HL-60 (cell line): ENCODE measurements around the gene MICALL2.

Source experiments
- DNase-seq, 2 experiments: peaks; one replicate each; pipeline ENCODE4 v3.0.0-alpha.2; 2010 to 2020; ENCODE audit warnings: low read depth in 1 of 2, low spot score in 1 of 2
- H3K27ac ChIP-seq: fragments of 250-450 bp; sonication (Bioruptor Pico); replicated peaks from 2 replicates; pipeline ENCODE4 v1.5.1; 2020; ENCODE audit warnings: mild to moderate bottlenecking, moderate library complexity
- H3K27me3 ChIP-seq: fragments of 250-450 bp; sonication (Bioruptor Pico); 2 replicates; pipeline ENCODE4 v1.5.1; 2021; ENCODE audit warnings: mild to moderate bottlenecking, moderate library complexity; ENCODE audit not compliant: insufficient read depth, poor library complexity, severe bottlenecking
- H3K4me3 ChIP-seq: replicated peaks from 2 replicates; pipeline ENCODE4 v1.5.1; 2011; ENCODE audit warnings: mild to moderate bottlenecking, control low read depth, low read length; ENCODE audit not compliant: insufficient read depth
- GABPA ChIP-seq: IDR thresholded peaks from 2 replicates; pipeline ENCODE4 v1.6.1; 2012; ENCODE audit warnings: low read depth
- POLR2AphosphoS5 ChIP-seq: IDR thresholded peaks from 2 replicates; pipeline ENCODE4 v1.6.1; 2012; ENCODE audit warnings: low read depth
- SPI1 ChIP-seq: IDR thresholded peaks from 2 replicates; pipeline ENCODE4 v1.6.1; 2012; ENCODE audit warnings: low read depth, mild to moderate bottlenecking, borderline replicate concordance
- TF ChIP-seq, protein P1 (sequence below): IDR thresholded peaks from one replicate; pipeline ENCODE4 v1.5.1; 2011; ENCODE audit warnings: low read length, control low read depth, inconsistent platforms; ENCODE audit not compliant: insufficient read depth
- TF ChIP-seq, protein P2 (sequence below): IDR thresholded peaks from 2 replicates; pipeline ENCODE4 v1.6.1; 2012; ENCODE audit warnings: low read depth; ENCODE audit not compliant: insufficient replicate concordance

MICALL2 gene

DNA sequence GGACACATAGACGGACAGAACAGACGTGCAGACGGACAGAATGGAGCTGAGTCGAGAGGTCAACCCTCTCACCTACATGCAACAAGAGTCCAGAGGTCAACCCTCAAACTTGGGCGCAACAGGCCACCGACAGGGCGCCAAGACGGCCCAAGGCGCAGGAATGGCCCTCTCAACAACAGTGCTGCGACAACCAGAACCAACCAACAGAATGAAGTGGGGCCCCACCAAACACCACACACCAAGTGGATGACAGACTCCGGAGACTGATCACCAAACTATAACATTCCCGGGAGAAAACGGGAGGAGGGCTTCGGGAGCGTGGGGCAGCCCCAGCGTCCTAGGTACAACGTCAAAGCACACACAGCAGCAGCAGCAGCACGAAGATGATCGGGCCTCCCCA, 31.6 kb upstream of the MICALL2 start:
- Histone ChIP-seq H3K27me3 (no peaks in the 10 kb centered on the region), H3K27ac (no peak overlapping the region), H3K4me3 (no peak overlapping the region)
- DNase-seq, result no peak
- TF ChIP-seq, protein P1, sequence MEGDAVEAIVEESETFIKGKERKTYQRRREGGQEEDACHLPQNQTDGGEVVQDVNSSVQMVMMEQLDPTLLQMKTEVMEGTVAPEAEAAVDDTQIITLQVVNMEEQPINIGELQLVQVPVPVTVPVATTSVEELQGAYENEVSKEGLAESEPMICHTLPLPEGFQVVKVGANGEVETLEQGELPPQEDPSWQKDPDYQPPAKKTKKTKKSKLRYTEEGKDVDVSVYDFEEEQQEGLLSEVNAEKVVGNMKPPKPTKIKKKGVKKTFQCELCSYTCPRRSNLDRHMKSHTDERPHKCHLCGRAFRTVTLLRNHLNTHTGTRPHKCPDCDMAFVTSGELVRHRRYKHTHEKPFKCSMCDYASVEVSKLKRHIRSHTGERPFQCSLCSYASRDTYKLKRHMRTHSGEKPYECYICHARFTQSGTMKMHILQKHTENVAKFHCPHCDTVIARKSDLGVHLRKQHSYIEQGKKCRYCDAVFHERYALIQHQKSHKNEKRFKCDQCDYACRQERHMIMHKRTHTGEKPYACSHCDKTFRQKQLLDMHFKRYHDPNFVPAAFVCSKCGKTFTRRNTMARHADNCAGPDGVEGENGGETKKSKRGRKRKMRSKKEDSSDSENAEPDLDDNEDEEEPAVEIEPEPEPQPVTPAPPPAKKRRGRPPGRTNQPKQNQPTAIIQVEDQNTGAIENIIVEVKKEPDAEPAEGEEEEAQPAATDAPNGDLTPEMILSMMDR, result no peak
- TF ChIP-seq POLR2AphosphoS5, result no peak
- TF ChIP-seq SPI1, result no peak
- TF ChIP-seq, protein P2, sequence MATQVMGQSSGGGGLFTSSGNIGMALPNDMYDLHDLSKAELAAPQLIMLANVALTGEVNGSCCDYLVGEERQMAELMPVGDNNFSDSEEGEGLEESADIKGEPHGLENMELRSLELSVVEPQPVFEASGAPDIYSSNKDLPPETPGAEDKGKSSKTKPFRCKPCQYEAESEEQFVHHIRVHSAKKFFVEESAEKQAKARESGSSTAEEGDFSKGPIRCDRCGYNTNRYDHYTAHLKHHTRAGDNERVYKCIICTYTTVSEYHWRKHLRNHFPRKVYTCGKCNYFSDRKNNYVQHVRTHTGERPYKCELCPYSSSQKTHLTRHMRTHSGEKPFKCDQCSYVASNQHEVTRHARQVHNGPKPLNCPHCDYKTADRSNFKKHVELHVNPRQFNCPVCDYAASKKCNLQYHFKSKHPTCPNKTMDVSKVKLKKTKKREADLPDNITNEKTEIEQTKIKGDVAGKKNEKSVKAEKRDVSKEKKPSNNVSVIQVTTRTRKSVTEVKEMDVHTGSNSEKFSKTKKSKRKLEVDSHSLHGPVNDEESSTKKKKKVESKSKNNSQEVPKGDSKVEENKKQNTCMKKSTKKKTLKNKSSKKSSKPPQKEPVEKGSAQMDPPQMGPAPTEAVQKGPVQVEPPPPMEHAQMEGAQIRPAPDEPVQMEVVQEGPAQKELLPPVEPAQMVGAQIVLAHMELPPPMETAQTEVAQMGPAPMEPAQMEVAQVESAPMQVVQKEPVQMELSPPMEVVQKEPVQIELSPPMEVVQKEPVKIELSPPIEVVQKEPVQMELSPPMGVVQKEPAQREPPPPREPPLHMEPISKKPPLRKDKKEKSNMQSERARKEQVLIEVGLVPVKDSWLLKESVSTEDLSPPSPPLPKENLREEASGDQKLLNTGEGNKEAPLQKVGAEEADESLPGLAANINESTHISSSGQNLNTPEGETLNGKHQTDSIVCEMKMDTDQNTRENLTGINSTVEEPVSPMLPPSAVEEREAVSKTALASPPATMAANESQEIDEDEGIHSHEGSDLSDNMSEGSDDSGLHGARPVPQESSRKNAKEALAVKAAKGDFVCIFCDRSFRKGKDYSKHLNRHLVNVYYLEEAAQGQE, result no peak
- TF ChIP-seq GABPA, result no peak

DNA sequence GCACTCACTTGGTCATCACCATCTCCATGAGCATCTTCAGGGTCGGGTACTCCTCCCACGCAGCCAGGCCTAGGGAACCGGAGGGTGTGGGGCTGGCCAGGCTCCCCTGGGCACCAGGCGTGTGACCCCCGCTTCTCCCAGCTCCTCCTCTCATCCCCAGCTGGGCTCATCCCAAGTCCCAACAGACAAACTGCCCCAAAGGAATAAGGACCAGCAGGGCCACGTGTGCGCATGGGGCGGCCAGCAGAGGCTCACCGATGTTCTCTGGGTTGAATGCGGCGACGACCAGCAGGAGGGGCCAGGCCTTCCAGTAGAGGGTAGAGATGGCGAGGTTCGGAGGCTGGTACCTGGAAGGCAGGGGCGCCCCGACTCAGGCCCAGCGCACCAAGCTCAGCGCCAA, 30.1 kb upstream of the MICALL2 start:
- Histone ChIP-seq H3K4me3 (no peak overlapping the region), H3K27me3 (no peaks in the 10 kb centered on the region), H3K27ac (no peak overlapping the region)
- no peak for TF ChIP-seq GABPA
- DNase-seq, result no peak

DNA sequence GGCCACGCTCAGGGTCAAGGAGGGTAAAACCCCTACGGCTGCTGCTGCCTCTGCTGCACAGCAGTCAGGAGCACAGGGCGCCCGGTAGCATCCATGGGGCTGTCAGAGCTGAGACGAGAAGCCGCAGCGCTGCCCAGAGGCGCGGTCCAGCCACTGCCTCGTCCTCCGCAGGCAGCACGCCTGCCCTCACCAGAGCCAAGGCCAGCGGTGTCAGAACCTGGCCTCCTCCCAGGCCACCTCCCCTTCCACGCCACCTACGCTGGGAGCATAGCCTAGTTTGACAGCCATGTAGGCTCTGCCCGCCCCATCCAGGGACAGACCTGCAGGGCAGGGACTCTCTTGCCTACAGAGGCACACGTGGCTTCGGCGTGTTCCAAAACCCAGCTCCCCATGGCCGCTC, 28.7 kb upstream of the MICALL2 start:
- Histone ChIP-seq H3K27ac (no peak overlapping the region), H3K4me3 (no peak overlapping the region), H3K27me3 (no peaks in the 10 kb centered on the region)
- DNase-seq, result no peak
- TF ChIP-seq GABPA (no peak), SPI1 (no peak), POLR2AphosphoS5 (no peak)
- TF ChIP-seq, protein P2, result no peak
- TF ChIP-seq, protein P1, result no peak

DNA sequence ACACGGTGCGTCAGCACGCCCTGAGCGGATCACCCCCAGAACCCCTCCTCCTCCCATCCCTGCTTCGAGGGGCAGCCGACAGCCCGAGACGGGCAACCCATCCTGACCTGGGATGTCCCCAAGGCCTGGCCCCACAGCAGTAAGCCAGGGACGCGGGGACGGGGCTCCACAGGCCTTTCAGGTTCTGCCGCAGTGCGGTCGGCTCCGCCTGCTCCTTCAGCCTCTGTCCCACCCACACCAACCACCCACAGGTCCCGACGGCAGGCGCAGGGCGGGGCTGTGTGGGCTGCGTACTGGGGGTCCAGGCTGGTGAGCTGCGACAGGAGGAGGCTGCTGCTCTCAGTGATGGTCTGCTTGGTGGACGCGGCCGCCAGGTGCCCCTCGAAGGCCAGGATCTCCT, 28.2 kb upstream of the MICALL2 start:
- Histone ChIP-seq H3K27ac (no peak overlapping the region), H3K4me3 (no peak overlapping the region), H3K27me3 (no peaks in the 10 kb centered on the region)
- TF ChIP-seq, protein P1, result no peak
- TF ChIP-seq, protein P2, result no peak
- TF ChIP-seq POLR2AphosphoS5 (no peak), GABPA (no peak), SPI1 (no peak)
- DNase-seq, result no peak
